ENCODE measurements around the gene IFNA2. TPM values are rescaled to one million over a fixed set of nuclear protein-coding genes. Genes with fewer than 3 reads are reported as not detected.
"Not testable (repeated sequence)": the region's sequence is repeated elsewhere in the genome, so short reads cannot be mapped to it uniquely, and the experiment has no call there.

Gene IFNA2
- total RNA-seq, 2 donors from 2014 or later: not detected

- Mint-ChIP-seq H3K27me3 (ENCODE audit: insufficient read depth) (peaks cover 3% of the 10 kb centered on the region), H3K4me1 (peaks cover 11% of the 10 kb centered on the region), H3K9me3 (no peaks in the 10 kb centered on the region), H3K27ac (no peak overlapping the region), H3K36me3 (ENCODE audit: low read depth) (no peaks in the 10 kb centered on the region), H3K4me3 (no peak overlapping the region)
- no peak overlapping the region for H3K9ac ChIP-seq (ENCODE audit: extremely low read depth, low read length, poor library complexity, severe bottlenecking)
- no peak for DNase-seq
- H3K27ac ChIP-seq (ENCODE audit: low read depth, low read length): no peak overlapping the region
- H3K27me3 ChIP-seq (ENCODE audit: control insufficient read depth, insufficient read depth, low read length, poor library complexity, severe bottlenecking): no peaks in the 10 kb centered on the region
- 83 to 91% methylated on average over 2 to 4 of the region's 4 CpGs for WGBS, 2 experiments (ENCODE audit: insufficient coverage in 1 of 2, insufficient read length in 1 of 2)
- H3K4me1 ChIP-seq (ENCODE audit: control insufficient read depth, insufficient read depth, low read length): no peaks in the 10 kb centered on the region
- no peak overlapping the region for H3K4me3 ChIP-seq (ENCODE audit: low read length)
- no peaks in the 10 kb centered on the region for H3K36me3 ChIP-seq (ENCODE audit: control insufficient read depth, insufficient read depth, low read length)
- no peaks in the 10 kb centered on the region for H3K9me3 ChIP-seq (ENCODE audit: control insufficient read depth, low read length)
- no peak for TF ChIP-seq CTCF (conservative IDR thresholded peaks at IDR 0.05)
Observed at GRCh38 chr9:21383627-21384026, 1.6 kb downstream of the IFNA2 start.

GRCh38 chr9:21381448-21382339 is 3.5 kb downstream of the IFNA2 start:
- no peak for TF ChIP-seq CTCF (conservative IDR thresholded peaks at IDR 0.05)
- whole genome bisulfite sequencing, 2 experiments (ENCODE audit: insufficient coverage in 1 of 2, insufficient read length in 1 of 2): 60 to 88% methylated on average over 2 to 5 of the region's 5 CpGs
- no peak overlapping the region for H3K4me3 ChIP-seq (ENCODE audit: low read length)
- no peaks in the 10 kb centered on the region for H3K4me1 ChIP-seq (ENCODE audit: control insufficient read depth, insufficient read depth, low read length)
- H3K27me3 Mint-ChIP-seq (ENCODE audit: insufficient read depth): peaks cover 3% of the 10 kb centered on the region
- H3K4me3 Mint-ChIP-seq: no peak overlapping the region
- H3K9me3 ChIP-seq (ENCODE audit: control insufficient read depth, low read length): no peaks in the 10 kb centered on the region
- no peaks in the 10 kb centered on the region for H3K9me3 Mint-ChIP-seq
- peak; percentile 80 for DNase-seq
- peaks cover 11% of the 10 kb centered on the region for H3K4me1 Mint-ChIP-seq
- no peaks in the 10 kb centered on the region for H3K36me3 Mint-ChIP-seq (ENCODE audit: low read depth)
- no peaks in the 10 kb centered on the region for H3K36me3 ChIP-seq (ENCODE audit: control insufficient read depth, insufficient read depth, low read length)
- no peak overlapping the region for H3K27ac ChIP-seq (ENCODE audit: low read depth, low read length)
- no peak overlapping the region for H3K9ac ChIP-seq (ENCODE audit: extremely low read depth, low read length, poor library complexity, severe bottlenecking)
- peak overlapping the region; percentile 29 for H3K27ac Mint-ChIP-seq
- H3K27me3 ChIP-seq (ENCODE audit: control insufficient read depth, insufficient read depth, low read length, poor library complexity, severe bottlenecking): no peaks in the 10 kb centered on the region

- H3K27me3 ChIP-seq (ENCODE audit: control insufficient read depth, insufficient read depth, low read length, poor library complexity, severe bottlenecking); H3K36me3 Mint-ChIP-seq (ENCODE audit: low read depth); H3K9ac ChIP-seq (ENCODE audit: extremely low read depth, low read length, poor library complexity, severe bottlenecking); H3K27ac Mint-ChIP-seq; H3K4me3 ChIP-seq (ENCODE audit: low read length); H3K9me3 ChIP-seq (ENCODE audit: control insufficient read depth, low read length); DNase-seq; H3K4me1 Mint-ChIP-seq; H3K9me3 Mint-ChIP-seq; H3K27me3 Mint-ChIP-seq (ENCODE audit: insufficient read depth); H3K27ac ChIP-seq (ENCODE audit: low read depth, low read length); H3K4me1 ChIP-seq (ENCODE audit: control insufficient read depth, insufficient read depth, low read length); H3K36me3 ChIP-seq (ENCODE audit: control insufficient read depth, insufficient read depth, low read length); H3K4me3 Mint-ChIP-seq: not testable (repeated sequence)
- 83 to 92% methylated on average over 2 to 4 of the region's 4 CpGs for WGBS, 2 experiments (ENCODE audit: insufficient coverage in 1 of 2, insufficient read length in 1 of 2)
Observed at GRCh38 chr9:21371467-21371866, 13.7 kb downstream of the IFNA2 start.
